Stomach (tissue), 4 donors: ENCODE data around the gene PTGS1.

ENCODE experiments used
- CTCF ChIP-seq, 7 experiments: fragments of 450-650 bp in 4 of 7; fragments of 200-600 bp in 3 of 7; sonication (generic) in 3 of 7; IDR thresholded peaks; one replicate each; pipeline ENCODE4 v1.5.1; 2016 to 2019; ENCODE audit warnings: antibody characterized with exemption in 7 of 7, control low read depth in 2 of 7, mild to moderate bottlenecking in 1 of 7
- EP300 ChIP-seq: sonication (generic); formaldehyde crosslinking; IDR thresholded peaks from one replicate; pipeline ENCODE4 v1.6.1; 2017; ENCODE audit warnings: antibody characterized with exemption
- POLR2A ChIP-seq, 4 donors: fragments of 450-650 bp; IDR thresholded peaks; one replicate each; pipeline ENCODE4 v1.6.1; 2016; ENCODE audit warnings: antibody characterized with exemption in 4 of 4, control low read depth in 2 of 4, mild to moderate bottlenecking in 1 of 4, moderate library complexity in 1 of 4

- TF ChIP-seq EP300 (no peak), CTCF (IDR thresholded peaks at IDR 0.05) (no peak), POLR2A (IDR thresholded peaks at IDR 0.05) (no peak)
These were observed 6.6 kb upstream of the PTGS1 start for GRCh38 chr9:122364117-122364782.
